Hepatocyte (in vitro differentiated cells): ENCODE measurements around the gene CD248.

ENCODE experiments used
- EZH2phosphoT487 ChIP-seq: fragments of 200-600 bp; sonication (generic); IDR thresholded peaks from one replicate; pipeline ENCODE4 v1.6.1; 2018; ENCODE audit warnings: antibody characterized with exemption, mild to moderate bottlenecking, low read depth, moderate library complexity; ENCODE audit not compliant: unreplicated experiment, severe bottlenecking
- TF ChIP-seq, protein P1 (sequence below): fragments of 200-600 bp; sonication (generic); IDR thresholded peaks from 2 replicates; pipeline ENCODE4 v1.5.1; 2016; ENCODE audit warnings: antibody characterized with exemption, mild to moderate bottlenecking; ENCODE audit not compliant: poor library complexity

DNA sequence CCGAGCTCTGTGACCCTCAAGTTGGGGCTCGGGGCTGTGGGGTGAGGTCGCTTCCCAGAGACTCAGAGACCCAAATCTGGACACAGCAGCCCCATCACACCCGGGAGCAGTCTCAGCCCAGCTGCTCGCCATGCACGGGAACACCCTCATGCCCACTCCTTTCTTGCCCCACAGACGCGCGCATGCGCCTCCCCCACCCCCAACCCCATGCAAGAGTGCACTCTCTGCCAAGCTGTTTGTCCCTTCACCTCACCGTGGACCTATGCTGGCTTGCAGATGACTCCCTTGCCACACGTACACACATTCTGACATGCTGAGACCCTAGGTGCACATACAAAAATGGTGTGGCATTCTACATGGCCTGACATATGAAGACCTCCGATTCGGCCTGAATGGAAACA is 478 bp upstream of the CD248 start:
- TF ChIP-seq EZH2phosphoT487: no peak
- TF ChIP-seq, protein P1, sequence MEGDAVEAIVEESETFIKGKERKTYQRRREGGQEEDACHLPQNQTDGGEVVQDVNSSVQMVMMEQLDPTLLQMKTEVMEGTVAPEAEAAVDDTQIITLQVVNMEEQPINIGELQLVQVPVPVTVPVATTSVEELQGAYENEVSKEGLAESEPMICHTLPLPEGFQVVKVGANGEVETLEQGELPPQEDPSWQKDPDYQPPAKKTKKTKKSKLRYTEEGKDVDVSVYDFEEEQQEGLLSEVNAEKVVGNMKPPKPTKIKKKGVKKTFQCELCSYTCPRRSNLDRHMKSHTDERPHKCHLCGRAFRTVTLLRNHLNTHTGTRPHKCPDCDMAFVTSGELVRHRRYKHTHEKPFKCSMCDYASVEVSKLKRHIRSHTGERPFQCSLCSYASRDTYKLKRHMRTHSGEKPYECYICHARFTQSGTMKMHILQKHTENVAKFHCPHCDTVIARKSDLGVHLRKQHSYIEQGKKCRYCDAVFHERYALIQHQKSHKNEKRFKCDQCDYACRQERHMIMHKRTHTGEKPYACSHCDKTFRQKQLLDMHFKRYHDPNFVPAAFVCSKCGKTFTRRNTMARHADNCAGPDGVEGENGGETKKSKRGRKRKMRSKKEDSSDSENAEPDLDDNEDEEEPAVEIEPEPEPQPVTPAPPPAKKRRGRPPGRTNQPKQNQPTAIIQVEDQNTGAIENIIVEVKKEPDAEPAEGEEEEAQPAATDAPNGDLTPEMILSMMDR: no peak
